ENCODE data around the gene SELENOM.

DNA sequence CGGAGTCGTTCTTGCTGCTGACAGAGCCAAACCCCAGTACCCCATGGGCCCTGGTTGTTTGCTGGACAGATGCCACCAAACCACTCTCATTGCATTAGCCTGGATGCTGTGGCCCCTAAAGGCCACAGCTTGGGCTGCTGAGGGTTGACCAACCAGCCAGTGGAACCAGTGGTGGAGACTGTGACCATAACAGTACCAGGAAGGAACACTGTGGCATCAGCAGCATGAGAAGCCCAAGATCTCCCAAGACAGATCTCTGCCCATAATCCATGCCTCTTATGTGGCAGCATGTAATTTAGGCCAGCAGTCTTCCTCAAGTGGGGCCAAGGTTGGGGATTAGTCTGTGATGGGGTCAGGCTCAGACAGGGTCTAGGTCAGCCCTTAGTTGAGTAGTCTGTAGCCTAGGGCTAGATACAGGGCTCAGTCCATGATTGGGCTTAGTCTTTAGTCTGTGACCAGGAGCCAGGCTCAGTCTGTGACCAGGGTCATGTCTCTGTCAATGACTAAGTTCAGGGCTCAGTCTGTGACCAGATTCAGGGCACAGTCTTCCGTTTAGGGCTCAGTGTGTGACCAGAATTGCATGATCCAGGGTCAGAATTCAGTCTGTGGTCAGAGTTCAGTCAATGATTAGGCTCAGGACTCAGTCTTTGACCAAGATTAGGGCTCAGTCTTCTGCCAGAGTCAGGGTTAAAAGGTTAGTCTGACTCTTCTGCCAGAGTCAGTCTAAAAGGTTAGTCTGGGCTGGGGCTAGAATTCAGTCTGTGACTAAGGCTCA is 10.9 kb upstream of the SELENOM start:
- no peak for TF ChIP-seq EZH2 (IDR thresholded peaks at IDR 0.05; ENCODE audit: borderline replicate concordance, low read depth, low read length, poor library complexity, severe bottlenecking)
- TF ChIP-seq, protein P1, sequence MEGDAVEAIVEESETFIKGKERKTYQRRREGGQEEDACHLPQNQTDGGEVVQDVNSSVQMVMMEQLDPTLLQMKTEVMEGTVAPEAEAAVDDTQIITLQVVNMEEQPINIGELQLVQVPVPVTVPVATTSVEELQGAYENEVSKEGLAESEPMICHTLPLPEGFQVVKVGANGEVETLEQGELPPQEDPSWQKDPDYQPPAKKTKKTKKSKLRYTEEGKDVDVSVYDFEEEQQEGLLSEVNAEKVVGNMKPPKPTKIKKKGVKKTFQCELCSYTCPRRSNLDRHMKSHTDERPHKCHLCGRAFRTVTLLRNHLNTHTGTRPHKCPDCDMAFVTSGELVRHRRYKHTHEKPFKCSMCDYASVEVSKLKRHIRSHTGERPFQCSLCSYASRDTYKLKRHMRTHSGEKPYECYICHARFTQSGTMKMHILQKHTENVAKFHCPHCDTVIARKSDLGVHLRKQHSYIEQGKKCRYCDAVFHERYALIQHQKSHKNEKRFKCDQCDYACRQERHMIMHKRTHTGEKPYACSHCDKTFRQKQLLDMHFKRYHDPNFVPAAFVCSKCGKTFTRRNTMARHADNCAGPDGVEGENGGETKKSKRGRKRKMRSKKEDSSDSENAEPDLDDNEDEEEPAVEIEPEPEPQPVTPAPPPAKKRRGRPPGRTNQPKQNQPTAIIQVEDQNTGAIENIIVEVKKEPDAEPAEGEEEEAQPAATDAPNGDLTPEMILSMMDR (conservative IDR thresholded peaks at IDR 0.05; ENCODE audit: low read depth, low read length): no peak

Measured in A673 (cell line).